HG03196 (cell line): ENCODE results near the gene ANKLE2.

Experiments used
- ATAC-seq: cut with Tn5 transposase; IDR thresholded peaks from one replicate; pipeline ENCODE4 v1.9.1; 2021; ENCODE audit not compliant: unreplicated experiment

ANKLE2 gene

DNA sequence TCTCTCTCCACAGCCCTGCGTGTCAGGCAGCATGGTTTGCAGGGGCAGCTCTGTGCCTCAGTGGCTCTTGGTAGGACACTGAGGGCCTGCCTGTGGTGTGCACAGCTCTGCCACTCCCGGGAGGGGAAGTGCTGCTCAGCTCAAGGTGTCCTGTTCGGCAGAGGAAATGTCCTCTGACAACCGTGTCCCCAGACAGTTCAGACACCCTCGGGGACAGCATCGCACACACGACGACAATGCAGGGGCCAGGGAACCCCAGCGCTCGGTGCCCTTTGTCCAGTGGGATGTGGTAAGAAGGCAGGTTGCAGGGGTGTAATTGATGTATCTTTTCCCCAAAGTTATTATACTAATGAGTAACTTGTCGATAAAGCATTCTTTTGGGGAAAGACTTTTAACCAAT lies 14.2 kb downstream of the ANKLE2 start:
- ATAC-seq, result no peak

DNA sequence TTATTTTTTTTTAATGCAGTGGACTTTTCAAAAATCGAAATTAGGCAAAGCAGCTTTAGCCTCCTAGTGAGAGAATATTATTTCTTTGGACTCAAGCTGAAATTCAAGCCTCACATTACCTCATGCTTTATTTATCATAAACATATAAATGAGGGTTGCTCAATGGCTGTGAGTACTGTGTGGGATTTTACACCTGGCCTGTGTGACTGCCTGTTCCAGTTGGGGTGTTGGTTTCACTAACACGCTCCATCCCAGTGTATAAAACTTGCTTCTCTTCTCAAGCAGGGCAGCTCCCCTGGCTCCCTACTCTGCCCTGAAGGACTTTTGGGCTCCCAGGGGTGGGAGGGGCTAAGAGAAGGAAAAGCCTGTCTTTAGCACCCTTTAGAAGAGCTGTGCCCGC lies 15.0 kb downstream of the ANKLE2 start:
- ATAC-seq, result no peak

GRCh38 chr12:132743831-132744230 lies 17.8 kb downstream of the ANKLE2 start:
- no peak for ATAC-seq

- ATAC-seq, result no peak
These were observed 20.0 kb downstream of the ANKLE2 start for GRCh38 chr12:132741620-132742019.

DNA sequence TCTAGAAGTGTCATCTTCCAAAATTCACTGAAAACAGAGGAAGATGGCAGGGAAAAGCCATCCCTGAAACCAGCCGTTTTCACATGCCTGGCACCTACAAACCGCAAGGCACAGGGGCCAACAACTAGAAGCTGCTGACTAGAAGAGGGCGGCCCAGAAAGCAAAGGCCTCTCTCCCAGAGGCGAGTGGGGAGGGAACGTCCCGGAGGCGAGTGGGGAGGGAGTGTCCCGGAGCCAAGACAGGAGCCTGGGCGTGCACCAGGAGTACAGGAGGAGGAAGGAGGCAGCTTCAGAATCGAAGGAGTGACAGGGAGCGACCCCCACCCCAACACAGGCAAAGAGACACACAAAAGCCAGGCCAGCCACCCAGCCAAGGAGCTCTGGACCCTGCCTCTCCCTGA lies 21.0 kb downstream of the ANKLE2 start:
- ATAC-seq, result no peak

- no peak for ATAC-seq
These were observed 21.4 kb downstream of the ANKLE2 start for GRCh38 chr12:132740313-132740646.

DNA sequence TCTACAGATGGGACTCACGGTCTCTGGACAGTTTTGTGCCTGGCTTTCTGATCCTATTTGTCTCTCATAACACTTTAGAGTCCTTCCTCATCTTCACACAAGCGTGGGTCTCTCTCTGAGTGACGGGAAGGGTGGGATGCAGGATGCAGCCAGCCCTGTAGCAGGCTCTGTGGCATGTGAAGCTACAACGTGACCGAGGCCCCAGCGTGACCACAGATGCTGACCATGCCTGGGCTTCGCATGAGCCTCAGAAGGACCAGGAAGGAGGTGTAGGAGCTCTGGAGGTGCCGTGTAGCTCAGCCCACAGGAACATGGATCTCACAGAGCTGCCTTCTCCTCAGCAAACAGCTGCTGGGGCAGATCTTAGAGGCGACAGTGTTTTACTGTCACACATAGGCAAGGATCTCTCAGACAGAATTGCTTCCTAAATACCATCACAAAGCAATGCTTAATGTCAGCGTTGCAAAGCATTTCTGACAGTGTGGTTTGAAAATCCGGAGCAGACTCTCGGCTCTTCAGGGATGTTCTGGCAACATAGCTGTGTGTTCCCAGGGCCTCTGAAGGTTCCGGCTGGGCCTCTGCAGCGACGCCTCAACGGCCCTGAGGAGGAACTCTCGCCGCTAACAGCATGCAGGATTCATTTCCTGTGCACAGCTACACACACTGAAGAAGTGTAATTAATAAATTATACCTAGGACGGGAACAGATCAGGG lies 21.9 kb downstream of the ANKLE2 start:
- ATAC-seq, result no peak

DNA sequence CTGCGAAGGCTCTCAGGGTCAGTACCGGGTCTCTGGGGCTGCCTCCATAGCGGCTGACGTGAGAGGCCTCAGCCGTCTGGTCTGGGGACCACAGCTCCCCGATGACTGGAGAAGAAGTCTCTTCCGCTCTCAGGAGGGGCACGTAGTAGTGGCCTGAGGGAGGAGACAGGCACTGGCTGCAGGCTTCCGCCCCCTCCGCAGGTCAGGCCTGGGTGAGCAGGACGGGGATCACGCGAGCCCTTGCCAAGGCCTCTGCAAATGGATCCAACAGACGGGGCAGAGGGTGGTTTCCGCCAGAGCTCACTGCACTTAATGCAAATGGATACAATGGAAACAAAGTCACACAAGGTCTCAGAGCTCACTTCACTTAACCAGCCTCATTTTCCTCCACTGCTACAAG lies 24.7 kb downstream of the ANKLE2 start:
- no peak for ATAC-seq

- ATAC-seq, result no peak
These were observed 25.3 kb downstream of the ANKLE2 start for GRCh38 chr12:132736378-132736777.

GRCh38 chr12:132735496-132735895 lies 26.1 kb downstream of the ANKLE2 start:
- no peak for ATAC-seq

DNA sequence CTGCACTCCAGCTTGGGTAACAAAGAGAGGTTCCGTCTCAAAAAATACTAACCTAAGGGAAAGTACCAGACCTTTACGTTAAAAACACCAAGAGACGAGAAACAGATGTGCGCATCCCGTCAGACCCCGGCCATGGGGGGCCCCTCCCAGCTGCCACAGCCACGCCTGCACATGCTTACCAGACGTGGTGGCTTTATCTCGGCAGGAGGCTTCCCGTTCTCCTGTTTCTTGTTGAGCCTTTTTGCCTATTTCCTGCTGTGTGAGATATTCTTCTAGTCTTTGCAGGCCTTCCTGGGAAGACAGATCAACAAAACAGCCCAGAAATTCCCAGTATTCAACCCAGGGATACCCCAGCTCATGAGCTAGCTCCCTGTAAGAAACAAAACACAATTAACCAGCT lies 27.4 kb downstream of the ANKLE2 start:
- no peak for ATAC-seq

GRCh38 chr12:132731574-132731973 lies 30.1 kb downstream of the ANKLE2 start:
- no peak for ATAC-seq

GRCh38 chr12:132730353-132730752 lies 31.3 kb downstream of the ANKLE2 start:
- no peak for ATAC-seq

DNA sequence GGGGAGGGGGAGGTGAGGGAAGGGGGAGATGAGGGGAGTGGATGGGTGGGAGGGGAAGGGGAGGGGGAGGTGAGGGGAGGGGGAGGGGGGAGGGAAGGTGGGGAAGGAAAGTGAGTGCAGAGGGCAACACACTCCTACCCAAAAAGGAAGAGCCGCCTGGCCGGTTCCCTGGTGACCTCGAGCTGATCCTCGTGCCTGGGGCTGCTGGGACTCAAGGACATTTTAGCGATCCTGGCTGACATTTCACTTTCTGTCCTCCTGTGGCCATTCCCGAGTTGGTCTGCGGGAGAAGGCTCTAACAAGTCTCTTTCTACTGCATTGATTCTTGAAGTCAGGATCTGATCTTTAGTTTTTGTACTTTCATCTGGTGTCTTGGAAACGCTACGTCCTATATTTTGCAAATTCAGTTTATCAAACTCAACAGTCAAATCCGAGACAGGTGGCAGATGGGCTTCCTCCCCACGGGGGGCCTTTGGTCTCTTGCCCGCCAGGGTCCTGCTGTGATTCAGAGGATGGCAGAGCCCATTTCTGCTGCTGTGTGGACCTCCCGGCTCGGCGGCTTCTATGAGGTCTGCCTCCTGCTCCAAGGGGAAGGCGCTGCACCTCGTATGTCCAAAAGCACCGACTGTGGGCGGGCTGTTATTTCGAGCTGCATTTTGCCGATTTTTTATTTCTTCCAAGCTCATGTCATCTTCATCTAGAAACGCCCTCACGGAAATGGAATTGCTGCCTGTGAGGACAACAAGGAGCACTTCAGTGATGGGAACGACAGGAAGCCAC lies 31.9 kb downstream of the ANKLE2 start:
- ATAC-seq, result no peak

GRCh38 chr12:132728502-132728901 lies 33.1 kb downstream of the ANKLE2 start:
- no peak for ATAC-seq

DNA sequence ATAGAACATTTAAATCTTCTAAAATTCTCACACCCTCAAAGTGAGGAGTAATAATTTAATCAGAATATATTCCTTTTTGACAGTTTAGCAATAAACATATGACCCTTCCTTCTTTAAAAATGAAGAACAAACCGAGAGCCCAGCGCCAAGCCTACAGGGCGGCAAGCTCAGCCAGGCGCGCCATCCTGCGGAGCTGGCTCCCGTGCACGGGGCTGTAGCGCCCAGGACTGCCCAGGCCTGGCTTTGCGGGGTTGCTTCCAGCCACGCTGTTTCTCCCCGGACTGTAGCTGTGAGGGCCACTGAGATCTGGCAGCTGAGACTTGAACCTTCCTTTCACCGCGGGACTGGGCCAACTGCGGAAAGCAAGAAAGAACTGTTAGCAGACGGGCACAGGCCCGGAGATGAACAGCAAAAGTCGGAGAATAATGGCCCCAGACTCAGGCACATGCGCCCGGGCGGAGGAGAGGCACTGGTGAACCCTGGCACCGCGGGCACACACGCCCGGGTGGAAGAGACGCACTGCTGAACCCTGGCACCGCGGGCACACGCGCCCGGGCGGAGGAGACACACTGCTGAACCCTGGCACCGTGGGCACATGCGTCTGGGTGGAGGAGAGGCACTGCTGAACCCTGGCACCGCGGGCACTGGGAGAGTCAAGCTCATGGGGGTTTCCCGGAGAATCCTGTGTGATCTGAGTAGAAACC lies 34.4 kb downstream of the ANKLE2 start:
- ATAC-seq, result no peak

GRCh38 chr12:132726386-132726785 lies 35.2 kb downstream of the ANKLE2 start:
- ATAC-seq, result no peak

DNA sequence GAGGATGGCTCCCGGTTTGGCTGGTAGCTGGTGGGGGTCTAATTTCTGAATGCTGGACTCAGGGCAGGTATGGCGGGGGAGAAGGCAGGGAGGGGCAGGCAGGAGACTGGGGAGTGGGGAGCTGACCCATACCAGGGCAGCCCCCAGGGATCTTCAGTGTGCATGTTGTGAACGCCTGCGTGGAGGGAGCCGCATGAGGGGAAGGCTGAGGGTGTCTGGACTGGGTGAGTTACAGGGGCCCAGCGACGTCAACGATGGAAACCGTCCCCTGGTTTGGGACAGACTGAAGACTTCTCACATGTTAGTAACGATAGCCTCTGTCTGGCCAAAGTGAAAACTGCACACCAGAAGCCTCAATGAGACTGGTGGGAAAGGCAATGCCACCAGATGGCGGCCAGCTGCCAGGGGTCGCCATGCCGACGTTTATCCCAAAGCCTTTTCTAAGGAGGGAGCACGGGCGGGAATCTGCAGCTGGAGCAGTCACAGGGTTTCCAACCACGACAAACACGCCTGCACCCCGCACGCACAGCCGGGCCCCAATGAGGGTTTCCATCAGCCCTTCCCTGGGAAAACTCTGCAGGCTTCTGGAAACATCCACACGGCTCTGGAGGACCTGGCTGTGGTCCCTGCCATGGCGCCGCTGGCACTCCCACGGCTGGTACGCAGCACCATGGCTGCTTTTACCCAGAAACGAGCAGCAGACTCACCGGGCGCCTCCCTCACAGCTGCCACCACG lies 37.0 kb downstream of the ANKLE2 start:
- no peak for ATAC-seq

GRCh38 chr12:132723764-132724140 lies 37.9 kb downstream of the ANKLE2 start:
- no peak for ATAC-seq

DNA sequence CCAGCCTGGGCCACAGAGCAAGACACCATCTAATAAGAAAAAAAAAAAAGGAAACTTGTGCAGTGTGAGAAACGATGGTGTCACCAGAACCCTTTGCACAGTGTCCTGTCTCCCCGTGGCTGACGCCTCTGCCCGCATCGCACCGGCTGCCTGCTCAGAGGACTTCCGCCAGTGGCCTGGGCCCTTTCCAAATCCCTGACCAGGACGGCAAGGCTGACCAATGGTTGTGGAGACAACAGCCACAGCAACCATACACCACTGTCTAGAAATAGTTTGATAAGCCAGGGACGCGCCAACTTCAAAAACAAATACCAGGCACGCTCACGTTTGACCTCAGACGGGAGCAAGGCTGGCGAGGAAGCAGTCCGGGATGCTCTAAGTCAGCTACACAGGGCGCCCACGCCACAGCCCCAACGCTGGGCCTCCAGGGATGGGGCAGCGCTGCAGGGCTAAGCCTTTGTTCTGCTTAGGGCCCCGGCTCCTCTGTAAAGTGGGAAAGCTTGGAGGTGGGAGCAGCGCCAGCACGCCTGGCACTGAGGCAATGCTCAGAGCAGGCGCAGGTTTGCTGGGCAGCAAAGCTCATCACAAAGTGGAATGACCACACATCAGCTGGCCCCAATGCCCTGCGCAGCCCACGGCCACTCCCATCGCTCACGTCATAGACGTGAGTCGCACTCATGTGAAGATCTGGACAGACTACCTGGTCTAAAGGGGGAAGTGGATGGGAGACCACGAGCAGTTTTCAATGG lies 38.4 kb downstream of the ANKLE2 start:
- ATAC-seq, result no peak
